ENCODE results near the gene UACA. TPM values are rescaled to one million over a fixed set of nuclear protein-coding genes. Genes with fewer than 3 reads are reported as not detected.

Gene UACA
- total RNA-seq, 4 donors from 2014 or later: 83.2 to 154 (median 107) TPM

DNA sequence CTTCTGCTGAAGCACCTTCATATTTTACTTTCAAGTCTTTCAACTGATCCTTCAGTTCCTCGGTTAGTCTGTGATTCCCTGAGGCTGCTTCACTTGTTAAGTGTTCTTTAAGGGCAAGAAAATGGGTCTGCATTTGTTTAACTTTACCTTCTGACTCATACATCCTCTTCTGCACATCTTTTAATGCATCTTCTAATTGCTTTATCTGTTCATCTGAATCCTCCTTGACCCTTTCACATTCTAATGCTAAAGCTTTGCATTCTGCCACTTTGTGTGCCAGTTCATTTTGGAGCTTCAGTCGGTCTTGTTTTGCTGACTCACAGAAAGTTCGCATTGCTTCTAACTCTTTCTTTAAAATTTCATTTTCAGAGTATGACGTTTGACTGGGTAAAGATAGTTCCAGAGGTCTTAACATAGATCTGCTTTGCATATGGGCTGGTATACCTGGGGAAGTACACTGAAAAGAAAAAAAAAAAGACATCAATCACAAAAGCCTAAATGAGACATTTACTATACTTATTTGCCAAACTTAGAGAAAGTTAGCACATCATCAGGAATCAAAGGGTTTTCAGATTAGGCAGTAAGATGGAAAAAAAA lies 94.3 kb downstream of the UACA start:
- TF ChIP-seq, protein P1, sequence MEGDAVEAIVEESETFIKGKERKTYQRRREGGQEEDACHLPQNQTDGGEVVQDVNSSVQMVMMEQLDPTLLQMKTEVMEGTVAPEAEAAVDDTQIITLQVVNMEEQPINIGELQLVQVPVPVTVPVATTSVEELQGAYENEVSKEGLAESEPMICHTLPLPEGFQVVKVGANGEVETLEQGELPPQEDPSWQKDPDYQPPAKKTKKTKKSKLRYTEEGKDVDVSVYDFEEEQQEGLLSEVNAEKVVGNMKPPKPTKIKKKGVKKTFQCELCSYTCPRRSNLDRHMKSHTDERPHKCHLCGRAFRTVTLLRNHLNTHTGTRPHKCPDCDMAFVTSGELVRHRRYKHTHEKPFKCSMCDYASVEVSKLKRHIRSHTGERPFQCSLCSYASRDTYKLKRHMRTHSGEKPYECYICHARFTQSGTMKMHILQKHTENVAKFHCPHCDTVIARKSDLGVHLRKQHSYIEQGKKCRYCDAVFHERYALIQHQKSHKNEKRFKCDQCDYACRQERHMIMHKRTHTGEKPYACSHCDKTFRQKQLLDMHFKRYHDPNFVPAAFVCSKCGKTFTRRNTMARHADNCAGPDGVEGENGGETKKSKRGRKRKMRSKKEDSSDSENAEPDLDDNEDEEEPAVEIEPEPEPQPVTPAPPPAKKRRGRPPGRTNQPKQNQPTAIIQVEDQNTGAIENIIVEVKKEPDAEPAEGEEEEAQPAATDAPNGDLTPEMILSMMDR (IDR thresholded peaks at IDR 0.05; ENCODE audit: low read depth): no peak

DNA sequence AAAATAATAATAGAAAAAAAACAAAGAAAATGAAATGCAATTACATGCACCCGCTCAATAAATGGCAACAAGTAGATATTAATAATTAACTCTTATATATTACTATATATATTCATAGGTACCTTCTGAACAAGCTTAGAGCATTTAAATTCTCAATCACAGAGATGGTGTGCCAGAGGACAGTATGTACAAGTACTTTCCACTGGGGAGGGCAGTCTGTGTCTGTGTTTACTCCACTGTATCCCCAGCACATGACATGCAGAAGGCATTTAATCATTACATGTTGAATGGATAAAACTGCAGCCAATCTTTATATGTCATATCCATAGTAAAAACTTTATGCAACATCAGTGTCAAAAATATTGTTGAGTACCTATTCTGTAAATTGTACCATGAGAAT lies 97.8 kb downstream of the UACA start:
- TF ChIP-seq, protein P1 (IDR thresholded peaks at IDR 0.05; ENCODE audit: low read depth): no peak

DNA sequence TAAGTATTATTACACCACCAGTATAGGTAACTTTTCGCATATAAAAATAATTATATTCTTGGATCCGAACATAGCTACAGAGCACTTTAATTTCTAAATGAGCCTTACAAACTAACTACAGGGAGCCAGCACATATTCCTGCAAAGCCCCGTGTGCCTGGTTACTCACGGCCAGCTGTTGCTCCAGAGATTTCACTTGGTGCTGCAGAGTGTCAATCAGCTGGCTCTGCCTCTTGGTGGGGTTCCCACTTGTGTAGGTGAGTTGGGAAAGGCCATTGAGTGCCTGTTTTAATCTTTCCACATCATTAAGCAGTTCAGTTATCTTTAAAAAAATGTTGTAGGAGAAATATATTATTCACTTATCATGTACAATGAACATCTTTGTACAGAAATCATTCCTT lies 98.9 kb downstream of the UACA start:
- TF ChIP-seq, protein P1 (IDR thresholded peaks at IDR 0.05; ENCODE audit: low read depth): no peak

DNA sequence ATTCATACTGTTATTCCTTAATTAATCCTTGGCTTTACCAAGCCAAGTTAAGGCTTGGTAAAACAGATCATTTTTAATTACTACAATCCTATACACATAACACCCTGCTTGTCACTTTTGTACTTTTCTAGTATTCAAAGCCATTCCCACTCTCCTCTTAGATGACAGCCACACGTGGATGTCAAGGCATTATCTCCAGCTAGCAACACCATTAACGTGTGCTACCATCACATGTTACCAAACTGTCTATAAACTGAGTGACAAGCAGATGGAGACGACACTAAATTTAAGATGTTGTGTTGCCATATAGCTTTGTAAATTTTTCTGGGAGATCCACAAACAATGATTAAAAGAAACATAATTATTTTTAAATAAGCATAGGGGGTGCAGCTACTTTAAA lies 103.7 kb downstream of the UACA start:
- TF ChIP-seq, protein P1 (IDR thresholded peaks at IDR 0.05; ENCODE audit: low read depth): no peak

DNA sequence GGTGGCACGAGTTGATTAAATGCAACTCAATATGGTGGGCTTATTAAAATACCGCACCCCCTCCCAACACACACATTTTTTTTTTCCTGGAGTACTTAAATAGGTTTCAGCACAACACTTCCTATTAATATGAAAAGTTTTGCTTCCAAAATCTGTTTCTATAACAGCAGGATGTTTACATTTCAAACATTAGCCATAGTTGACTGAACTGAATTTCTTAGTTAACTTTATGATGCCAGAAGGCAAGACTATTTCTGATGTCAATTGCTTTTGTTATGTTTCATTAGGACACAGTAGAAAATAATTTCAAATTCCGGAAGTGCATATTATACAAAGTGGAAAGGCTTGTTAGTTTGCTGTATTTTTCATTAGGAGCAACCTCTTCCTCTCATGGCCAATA lies 104.7 kb downstream of the UACA start:
- TF ChIP-seq, protein P1 (IDR thresholded peaks at IDR 0.05; ENCODE audit: low read depth): no peak

DNA sequence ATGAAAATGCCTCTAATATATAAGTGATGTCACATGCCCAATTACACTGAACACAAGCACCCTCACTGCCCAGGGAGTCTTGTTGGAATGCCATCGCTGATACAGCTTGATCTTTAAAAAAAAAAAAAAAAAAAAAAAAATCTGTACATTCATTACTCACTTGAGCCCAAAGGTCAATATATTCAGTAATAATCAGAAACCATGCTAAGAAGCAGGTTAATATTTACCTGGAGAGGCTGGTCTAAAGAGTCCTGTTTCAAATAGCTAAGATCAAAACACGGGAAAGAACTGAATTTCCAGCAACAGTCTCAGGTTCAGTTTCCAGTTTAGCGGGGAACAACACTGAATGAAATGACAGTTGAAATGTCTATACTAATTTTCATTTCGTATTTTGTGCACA lies 109.9 kb downstream of the UACA start:
- TF ChIP-seq, protein P1 (IDR thresholded peaks at IDR 0.05; ENCODE audit: low read depth): no peak

DNA sequence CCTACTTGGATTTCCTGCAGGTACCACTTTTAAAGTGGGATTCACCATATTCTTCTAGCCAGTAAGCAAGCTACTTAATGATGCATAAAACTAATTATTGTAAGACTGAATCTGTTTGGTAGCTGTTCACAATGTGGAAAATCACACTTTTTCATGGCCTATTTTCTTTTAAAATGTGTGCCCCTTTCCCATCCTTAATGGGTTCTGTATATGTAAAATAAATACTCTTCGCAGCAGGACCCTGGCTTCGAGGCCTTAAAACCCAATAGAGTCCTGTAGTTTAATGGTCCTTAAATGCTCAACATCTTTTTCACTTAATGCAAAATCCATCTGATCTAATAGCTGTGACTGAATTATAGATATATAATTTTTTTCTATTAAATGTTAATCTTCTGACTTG lies 111.0 kb downstream of the UACA start:
- TF ChIP-seq, protein P1 (IDR thresholded peaks at IDR 0.05; ENCODE audit: low read depth): no peak
